HEK293 (cell line): Measurements from ENCODE around the gene DPM2.

Experiments
- CTCF ChIA-PET: fragments of 350-600 bp; formaldehyde crosslinking; extraction: SDS; loops from one replicate; lab custom pipeline; 2021; ENCODE audit warnings: antibody characterized with exemption; lab: Yijun Ruan, JAX
- POLR2A ChIA-PET: fragments of 300-600 bp; formaldehyde crosslinking; extraction: SDS; loops from one replicate; lab custom pipeline; 2020; ENCODE audit warnings: antibody characterized with exemption, inconsistent platforms; lab: Yijun Ruan, JAX
- H3K27ac ChIP-seq: fragments of 200-500 bp; sonication (Bioruptor generic); 2 replicates; pipeline ENCODE4 v1.5.1; 2014; ENCODE audit warnings: low read depth, low read length, control low read depth, inconsistent platforms; ENCODE audit errors: extremely low read depth
- H3K36me3 ChIP-seq, 2 experiments: fragments of 200-500 bp in 1 of 2; sonication (Bioruptor generic) in 1 of 2; 1 replicate in 1 of 2; 2 replicates in 1 of 2; pipeline ENCODE4 v1.5.1; 2014 to 2017; ENCODE audit warnings: inconsistent platforms in 2 of 2, low read length in 2 of 2; ENCODE audit not compliant: control insufficient read depth in 2 of 2, insufficient read depth in 1 of 2
- H3K4me1 ChIP-seq: fragments of 200-500 bp; sonication (Bioruptor generic); 2 replicates; pipeline ENCODE4 v1.5.1; 2014; ENCODE audit warnings: mild to moderate bottlenecking, low read length, inconsistent platforms; ENCODE audit not compliant: control insufficient read depth, insufficient read depth
- H3K4me3 ChIP-seq: 2 replicates; pipeline ENCODE4 v1.5.1; 2011; ENCODE audit warnings: low read depth, mild to moderate bottlenecking, control low read depth, low read length, moderate library complexity
- H3K9me3 ChIP-seq: fragments of 200-500 bp; sonication (Bioruptor generic); 2 replicates; pipeline ENCODE4 v1.5.1; 2014; ENCODE audit warnings: low read depth, low read length, inconsistent platforms; ENCODE audit not compliant: control insufficient read depth, insufficient read depth
- GLI4 ChIP-seq: fragments of 450-650 bp; formaldehyde crosslinking; IDR thresholded peaks from 2 replicates; pipeline ENCODE4 v1.5.1; 2016; ENCODE audit warnings: missing biosample characterization, missing genetic modification characterization
- KLF16 ChIP-seq: fragments of 450-650 bp; formaldehyde crosslinking; IDR thresholded peaks from 2 replicates; pipeline ENCODE4 v1.5.1; 2017; ENCODE audit warnings: missing biosample characterization, missing genetic modification characterization
- PRDM2 ChIP-seq: fragments of 450-650 bp; formaldehyde crosslinking; IDR thresholded peaks from 2 replicates; pipeline ENCODE4 v1.5.1; 2016; ENCODE audit warnings: missing biosample characterization, missing genetic modification characterization, borderline replicate concordance
- ZNF140 ChIP-seq: fragments of 450-650 bp; formaldehyde crosslinking; IDR thresholded peaks from 2 replicates; pipeline ENCODE4 v1.5.1; 2016; ENCODE audit warnings: missing biosample characterization, missing genetic modification characterization
- ZNF214 ChIP-seq: fragments of 450-650 bp; formaldehyde crosslinking; IDR thresholded peaks from 2 replicates; pipeline ENCODE4 v1.5.1; 2017; ENCODE audit warnings: missing biosample characterization, mild to moderate bottlenecking, missing genetic modification characterization, borderline replicate concordance
- ZNF23 ChIP-seq: fragments of 450-650 bp; formaldehyde crosslinking; IDR thresholded peaks from 2 replicates; pipeline ENCODE4 v1.5.1; 2016; ENCODE audit warnings: missing biosample characterization, missing genetic modification characterization, borderline replicate concordance
- ZNF239 ChIP-seq: fragments of 450-650 bp; formaldehyde crosslinking; IDR thresholded peaks from 2 replicates; pipeline ENCODE4 v1.5.1; 2016; ENCODE audit warnings: missing biosample characterization, missing genetic modification characterization
- ZNF48 ChIP-seq: fragments of 450-650 bp; formaldehyde crosslinking; IDR thresholded peaks from 2 replicates; pipeline ENCODE4 v1.5.1; 2016; ENCODE audit warnings: missing biosample characterization, missing genetic modification characterization
- ZNF530 ChIP-seq: fragments of 450-650 bp; formaldehyde crosslinking; IDR thresholded peaks from 2 replicates; pipeline ENCODE4 v1.5.1; 2016; ENCODE audit warnings: low read depth, missing biosample characterization, missing genetic modification characterization
- ZNF670 ChIP-seq: fragments of 450-650 bp; formaldehyde crosslinking; IDR thresholded peaks from 2 replicates; pipeline ENCODE4 v1.5.1; 2016; ENCODE audit warnings: missing biosample characterization, missing genetic modification characterization, low read depth
- ZNF707 ChIP-seq: fragments of 450-650 bp; formaldehyde crosslinking; IDR thresholded peaks from 2 replicates; pipeline ENCODE4 v1.5.1; 2016; ENCODE audit warnings: missing biosample characterization, missing genetic modification characterization
- ZNF791 ChIP-seq: fragments of 450-650 bp; formaldehyde crosslinking; IDR thresholded peaks from 2 replicates; pipeline ENCODE4 v1.5.1; 2016; ENCODE audit warnings: missing biosample characterization, missing genetic modification characterization
- ZSCAN30 ChIP-seq: fragments of 450-650 bp; IDR thresholded peaks from 2 replicates; pipeline ENCODE4 v1.5.1; 2018; ENCODE audit warnings: missing biosample characterization, mild to moderate bottlenecking, missing genetic modification characterization, moderate library complexity
- TF ChIP-seq, protein P1 (sequence below): fragments of 450-650 bp; formaldehyde crosslinking; IDR thresholded peaks from 2 replicates; pipeline ENCODE4 v1.5.1; 2016; ENCODE audit warnings: missing biosample characterization, missing genetic modification characterization
- TF ChIP-seq, protein P2 (sequence below): fragments of 450-650 bp; formaldehyde crosslinking; conservative IDR thresholded peaks from 2 replicates; pipeline ENCODE4 v1.5.1; 2016; ENCODE audit warnings: low read depth, missing biosample characterization, missing genetic modification characterization

Gene DPM2

GRCh38 chr9:127913682-127914081 lies 24.0 kb downstream of the DPM2 start (continued):
- TF ChIP-seq KLF16 (tag by site-specific recombination): no peak
- TF ChIP-seq ZNF48 (tag by site-specific recombination): no peak
- no peak for TF ChIP-seq ZNF23
- no peak for TF ChIP-seq ZNF140 (tag by site-specific recombination)
- TF ChIP-seq GLI4: no peak

DNA sequence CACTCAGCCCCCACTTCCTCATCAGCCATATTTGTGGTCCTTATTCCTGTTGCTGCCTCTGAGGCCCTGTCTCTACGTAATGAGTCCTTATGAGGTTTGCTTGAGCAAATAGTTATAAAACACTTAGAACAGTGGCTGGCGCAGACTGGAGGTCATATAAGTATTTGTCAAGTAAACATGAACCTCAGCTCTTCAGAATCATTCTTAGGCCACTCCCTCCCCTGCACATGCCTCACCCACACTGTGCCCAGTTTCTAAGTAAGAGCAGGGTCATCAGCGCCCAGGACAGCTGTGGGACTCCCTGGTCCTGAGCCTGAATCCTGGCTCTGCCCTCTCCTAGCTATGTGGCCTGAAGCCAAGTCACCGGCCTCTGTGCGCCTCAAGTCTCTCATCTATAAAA lies 24.8 kb downstream of the DPM2 start:
- no peaks in the 10 kb centered on the region for H3K9me3 ChIP-seq
- peaks cover 3% of the 10 kb centered on the region; the same call in 1 of the 2 replicates for H3K4me1 ChIP-seq
- CTCF ChIA-PET: interaction anchor here (0.6 to 1.6 kb wide), 7 partner anchors 9 to 790 kb away, joined by 3 to 7 read pairs (median 4); no protein-coding TSS in a partner anchor
- H3K4me3 ChIP-seq: no peak overlapping the region
- H3K27ac ChIP-seq: no peak overlapping the region
- no peak for TF ChIP-seq ZNF239 (tag by site-specific recombination)
- TF ChIP-seq ZNF791 (tag by site-specific recombination): no peak
- TF ChIP-seq ZNF707: no peak
- no peak for TF ChIP-seq ZNF214 (tag by site-specific recombination)
- no peak for TF ChIP-seq ZNF530 (tag by site-specific recombination)
- no peak for TF ChIP-seq ZSCAN30 (tag by site-specific recombination)
- TF ChIP-seq, protein P1, sequence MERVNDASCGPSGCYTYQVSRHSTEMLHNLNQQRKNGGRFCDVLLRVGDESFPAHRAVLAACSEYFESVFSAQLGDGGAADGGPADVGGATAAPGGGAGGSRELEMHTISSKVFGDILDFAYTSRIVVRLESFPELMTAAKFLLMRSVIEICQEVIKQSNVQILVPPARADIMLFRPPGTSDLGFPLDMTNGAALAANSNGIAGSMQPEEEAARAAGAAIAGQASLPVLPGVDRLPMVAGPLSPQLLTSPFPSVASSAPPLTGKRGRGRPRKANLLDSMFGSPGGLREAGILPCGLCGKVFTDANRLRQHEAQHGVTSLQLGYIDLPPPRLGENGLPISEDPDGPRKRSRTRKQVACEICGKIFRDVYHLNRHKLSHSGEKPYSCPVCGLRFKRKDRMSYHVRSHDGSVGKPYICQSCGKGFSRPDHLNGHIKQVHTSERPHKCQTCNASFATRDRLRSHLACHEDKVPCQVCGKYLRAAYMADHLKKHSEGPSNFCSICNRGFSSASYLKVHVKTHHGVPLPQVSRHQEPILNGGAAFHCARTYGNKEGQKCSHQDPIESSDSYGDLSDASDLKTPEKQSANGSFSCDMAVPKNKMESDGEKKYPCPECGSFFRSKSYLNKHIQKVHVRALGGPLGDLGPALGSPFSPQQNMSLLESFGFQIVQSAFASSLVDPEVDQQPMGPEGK (tag by site-specific recombination): no peak
- TF ChIP-seq ZNF670 (tag by site-specific recombination): no peak
- TF ChIP-seq PRDM2 (tag by site-specific recombination): no peak
- TF ChIP-seq, protein P2, sequence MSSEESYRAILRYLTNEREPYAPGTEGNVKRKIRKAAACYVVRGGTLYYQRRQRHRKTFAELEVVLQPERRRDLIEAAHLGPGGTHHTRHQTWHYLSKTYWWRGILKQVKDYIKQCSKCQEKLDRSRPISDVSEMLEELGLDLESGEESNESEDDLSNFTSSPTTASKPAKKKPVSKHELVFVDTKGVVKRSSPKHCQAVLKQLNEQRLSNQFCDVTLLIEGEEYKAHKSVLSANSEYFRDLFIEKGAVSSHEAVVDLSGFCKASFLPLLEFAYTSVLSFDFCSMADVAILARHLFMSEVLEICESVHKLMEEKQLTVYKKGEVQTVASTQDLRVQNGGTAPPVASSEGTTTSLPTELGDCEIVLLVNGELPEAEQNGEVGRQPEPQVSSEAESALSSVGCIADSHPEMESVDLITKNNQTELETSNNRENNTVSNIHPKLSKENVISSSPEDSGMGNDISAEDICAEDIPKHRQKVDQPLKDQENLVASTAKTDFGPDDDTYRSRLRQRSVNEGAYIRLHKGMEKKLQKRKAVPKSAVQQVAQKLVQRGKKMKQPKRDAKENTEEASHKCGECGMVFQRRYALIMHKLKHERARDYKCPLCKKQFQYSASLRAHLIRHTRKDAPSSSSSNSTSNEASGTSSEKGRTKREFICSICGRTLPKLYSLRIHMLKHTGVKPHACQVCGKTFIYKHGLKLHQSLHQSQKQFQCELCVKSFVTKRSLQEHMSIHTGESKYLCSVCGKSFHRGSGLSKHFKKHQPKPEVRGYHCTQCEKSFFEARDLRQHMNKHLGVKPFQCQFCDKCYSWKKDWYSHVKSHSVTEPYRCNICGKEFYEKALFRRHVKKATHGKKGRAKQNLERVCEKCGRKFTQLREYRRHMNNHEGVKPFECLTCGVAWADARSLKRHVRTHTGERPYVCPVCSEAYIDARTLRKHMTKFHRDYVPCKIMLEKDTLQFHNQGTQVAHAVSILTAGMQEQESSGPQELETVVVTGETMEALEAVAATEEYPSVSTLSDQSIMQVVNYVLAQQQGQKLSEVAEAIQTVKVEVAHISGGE (tag by site-specific recombination): no peak
- H3K36me3 ChIP-seq: peaks cover 0 to 31% of the 10 kb centered on the region in 2 experiments; a peak in 2 of 3 replicates
- POLR2A ChIA-PET: no interaction called here
